GM12878 (cell line): ENCODE results near the gene SNRPA1. TPM values are rescaled to one million over a fixed set of nuclear protein-coding genes. Genes with fewer than 3 reads are reported as not detected.
A peak's percentile ranks its signal among the peaks of the same experiment; 100 is the strongest.

Source experiments
- ATAC-seq: fragments of 200-7000 bp; cut with Tn5 transposase; 3 replicates; pipeline ENCODE4 v1.9.1; 2020; ENCODE audit warnings: mild to moderate bottlenecking, moderate library complexity
- BruUV-seq: library from RNA; stranded (reverse); fragments of 400-500 nt; replicated peaks from 2 replicates; lab custom pipeline; 2021; lab: Mats Ljungman, UMichigan
- CTCF ChIA-PET: fragments of 300-600 bp; sonication (Branson Sonifier 250); formaldehyde crosslinking; extraction: SDS; loops from one replicate; lab custom pipeline; 2021; ENCODE audit warnings: inconsistent platforms; lab: Yijun Ruan, JAX
- POLR2A ChIA-PET: fragments of 350-600 bp; formaldehyde crosslinking; extraction: SDS; loops from one replicate; lab custom pipeline; 2021; ENCODE audit warnings: inconsistent platforms; lab: Charles Lee
- RAD21 ChIA-PET: fragments of 300-600 bp; sonication (Branson Sonifier 250); formaldehyde crosslinking; loops from one replicate; lab custom pipeline; 2023; ENCODE audit warnings: antibody characterized with exemption; ENCODE audit not compliant: unreplicated experiment; lab: Charles Lee
- SMC1A ChIA-PET: fragments of 300-600 bp; sonication (Branson Sonifier 250); formaldehyde crosslinking; loops from one replicate; lab custom pipeline; 2023; ENCODE audit not compliant: unreplicated experiment, uncharacterized antibody; lab: Charles Lee
- DNase-seq: peaks from one replicate; pipeline ENCODE4 v3.0.0-alpha.2; 2011; ENCODE audit warnings: low read depth, low spot score
- FAIRE-seq: peaks from 3 replicates; lab custom pipeline; 2011; peaks lifted over from hg19 to GRCh38; lab: Jason Lieb, UNC
- H2AFZ ChIP-seq: 2 replicates; pipeline ENCODE4 v1.6.0; 2011; ENCODE audit warnings: low read depth, low read length, control low read depth; ENCODE audit not compliant: control insufficient read depth
- H3K27ac ChIP-seq: 2 replicates; pipeline ENCODE4 v1.5.1; 2011; ENCODE audit warnings: control low read depth; ENCODE audit not compliant: control insufficient read depth, insufficient read depth
- H3K27me3 ChIP-seq, 2 experiments: replicated peaks in 1 of 2; 2 replicates each; pipeline versions ENCODE4 v1.6.0 to v1.6.1; 2011; ENCODE audit warnings: low read length in 1 of 2; ENCODE audit not compliant: control insufficient read depth in 2 of 2, insufficient read depth in 2 of 2
- H3K36me3 ChIP-seq, 2 experiments: 2 replicates each; pipeline ENCODE4 v1.5.1; 2011; ENCODE audit warnings: low read length in 1 of 2; ENCODE audit not compliant: control insufficient read depth in 2 of 2, insufficient read depth in 2 of 2
- H3K4me1 ChIP-seq: 2 replicates; pipeline ENCODE4 v1.6.1; 2011; ENCODE audit warnings: mild to moderate bottlenecking, low read length, moderate library complexity, mixed read lengths; ENCODE audit not compliant: control insufficient read depth, insufficient read depth
- H3K4me2 ChIP-seq: 2 replicates; pipeline ENCODE4 v1.6.0; 2011; ENCODE audit warnings: control low read depth; ENCODE audit not compliant: control insufficient read depth, insufficient read depth
- H3K4me3 ChIP-seq: fragments of 200-600 bp; sonication (generic); 2 replicates; pipeline ENCODE4 v1.5.1; 2016
- H3K79me2 ChIP-seq: 2 replicates; pipeline ENCODE4 v1.6.0; 2011; ENCODE audit warnings: low read length; ENCODE audit not compliant: control insufficient read depth, insufficient read depth
- H3K9ac ChIP-seq: 2 replicates; pipeline ENCODE4 v1.8.0; 2011; ENCODE audit warnings: low read length, control low read depth, mixed read lengths; ENCODE audit not compliant: control insufficient read depth, insufficient read depth
- H3K9me3 ChIP-seq: replicated peaks from 3 replicates; pipeline ENCODE4 v1.5.1; 2011; ENCODE audit warnings: mild to moderate bottlenecking, low read length; ENCODE audit not compliant: control insufficient read depth, insufficient read depth
- H4K20me1 ChIP-seq: 2 replicates; pipeline ENCODE4 v1.6.0; 2011; ENCODE audit not compliant: control insufficient read depth, insufficient read depth
- BCL11A ChIP-seq: IDR thresholded peaks from 2 replicates; pipeline ENCODE4 v1.6.1; 2011; ENCODE audit warnings: low read depth, low read length
- IKZF1 ChIP-seq: fragments of 450-650 bp; conservative IDR thresholded peaks from 2 replicates; pipeline ENCODE4 v1.6.1; 2017; ENCODE audit warnings: antibody characterized with exemption, mild to moderate bottlenecking
- MLLT1 ChIP-seq: fragments of 450-650 bp; IDR thresholded peaks from 2 replicates; pipeline ENCODE4 v1.6.1; 2016; ENCODE audit warnings: mild to moderate bottlenecking
- MYC ChIP-seq: IDR thresholded peaks from 2 replicates; pipeline ENCODE4 v1.6.1; 2011; ENCODE audit warnings: mild to moderate bottlenecking, low read length, moderate library complexity, inconsistent platforms; ENCODE audit not compliant: insufficient read depth, insufficient replicate concordance, insufficient read length, severe bottlenecking
- NFXL1 ChIP-seq: fragments of 450-650 bp; IDR thresholded peaks from 2 replicates; pipeline ENCODE4 v1.6.1; 2017; ENCODE audit warnings: antibody characterized with exemption, mild to moderate bottlenecking, borderline replicate concordance
- NFYB ChIP-seq: IDR thresholded peaks from 2 replicates; pipeline ENCODE4 v1.6.1; 2011; ENCODE audit warnings: low read depth, mild to moderate bottlenecking, low read length, improper control_type of control experiment, moderate library complexity; ENCODE audit not compliant: insufficient read depth
- NKRF ChIP-seq: fragments of 450-650 bp; conservative IDR thresholded peaks from 2 replicates; pipeline ENCODE4 v1.6.1; 2017; ENCODE audit warnings: mild to moderate bottlenecking, moderate library complexity
- RAD51 ChIP-seq: fragments of 450-650 bp; IDR thresholded peaks from 2 replicates; pipeline ENCODE4 v1.6.1; 2016; ENCODE audit warnings: moderate library complexity, mild to moderate bottlenecking, inconsistent platforms
- SMC3 ChIP-seq: IDR thresholded peaks from 2 replicates; pipeline ENCODE4 v1.6.1; 2011; ENCODE audit warnings: low read length, improper control_type of control experiment, borderline replicate concordance
- TBL1XR1 ChIP-seq: IDR thresholded peaks from 2 replicates; pipeline ENCODE4 v1.6.1; 2012; ENCODE audit warnings: low read depth, low read length, improper control_type of control experiment
- USF2 ChIP-seq: IDR thresholded peaks from 2 replicates; pipeline ENCODE4 v1.6.1; 2011; ENCODE audit warnings: low read depth, low read length, improper control_type of control experiment, borderline replicate concordance
- ZBTB11 ChIP-seq: fragments of 450-650 bp; formaldehyde crosslinking; IDR thresholded peaks from 2 replicates; pipeline ENCODE4 v1.5.0; 2022; ENCODE audit warnings: mild to moderate bottlenecking, missing genetic modification characterization
- WGBS: methylation state at CpG from one replicate; pipeline ENCODE4 v1.1.6; 2016; ENCODE audit warnings: low lambda C conversion rate; ENCODE audit not compliant: insufficient replicate concordance, insufficient coverage; ENCODE audit errors: missing lambda C conversion rate; 5-methylcytosine and 5-hydroxymethylcytosine counted together
- in situ Hi-C: fragments of 300-500 bp; cut with MboI; formaldehyde crosslinking; loops from 9 replicates; pipeline ENCODE4 v1.14.3; 2018; ENCODE audit warnings: mixed read lengths
- intact Hi-C: fragments of 100-400 bp; cut with micrococcal nuclease; formaldehyde crosslinking; loops from one replicate; pipeline ENCODE4 v1.14.2; 2022; ENCODE audit not compliant: unreplicated experiment
- polyA plus RNA-seq, 11 experiments: library from polyadenylated mRNA; depleted of rRNA in 4 of 11; unstranded in 6 of 11; stranded (reverse) in 5 of 11; fragments of >200 nt; fragmentation: Nextera tagmentation in 4 of 11; fragmentation: Illumina TruSeq in 1 of 11; extraction: Ambion mirVana in 4 of 11; extraction: Trizol in 1 of 11; gene quantifications; 1 replicate in 1 of 11; 2 replicates in 10 of 11; pipeline versions ENCODE4 v1.2.1 to v1.2.3, GENCODE V29; 2011 to 2016; ENCODE audit warnings: inconsistent platforms in 2 of 11, missing spikeins in 2 of 11, low read depth in 1 of 11
- total RNA-seq, 4 experiments: library from RNA; depleted of rRNA in 3 of 4; stranded (reverse); fragments of >200 nt in 3 of 4; fragmentation: Illumina TruSeq in 1 of 4; extraction: Trizol in 1 of 4; gene quantifications; 2 replicates each; pipeline versions ENCODE4 v1.2.1 to v1.2.3, GENCODE V29; 2013 to 2021

The SNRPA1 gene
- total and polyA plus RNA-seq, 10 of the 15 experiments (the other 5 are each of a cell fraction or from before 2014, with no cell fraction given), result 59.9 to 267 (median 161) TPM

- intact Hi-C loops (loop anchor here (2.0 kb wide), 2 partner anchors 63 to 125 kb away; no protein-coding TSS in a partner anchor), in situ Hi-C loops (no loop called here)
- no peaks in the 10 kb centered on the region for H3K36me3 ChIP-seq
- peak within 1 kb of the TSS; percentile 85 for H2AFZ ChIP-seq
- H3K27ac ChIP-seq, result peak within 1 kb of the TSS; percentile 43
- H3K79me2 ChIP-seq, result peaks cover 37% of the 10 kb centered on the region
- DNase-seq (peak; percentile 57), FAIRE-seq (no peak), ATAC-seq (peak; percentile 80)
- H3K9me3 ChIP-seq, result no peaks in the 10 kb centered on the region
- ChIA-PET SMC1A (interaction anchor here (0.6 to 3.2 kb wide), 13 partner anchors 10 to 229 kb away, joined by 3 to 23 read pairs (median 4); no protein-coding TSS in a partner anchor), POLR2A (interaction anchor here (0.6 to 1.7 kb wide), 18 partner anchors 9 to 1686 kb away, joined by 3 to 10 read pairs (median 4); partner anchors contain the start of gene SNRPA1), RAD21 (interaction anchor here (0.8 to 2.4 kb wide), 25 partner anchors 8 to 329 kb away, joined by 3 to 19 read pairs (median 4); no protein-coding TSS in a partner anchor), CTCF (interaction anchor here (0.6 to 6.5 kb wide), 16 partner anchors 10 to 236 kb away, joined by 3 to 47 read pairs (median 4); no protein-coding TSS in a partner anchor)
- BruUV-seq, result TSS peak; percentile 82
- H4K20me1 ChIP-seq, result no peaks in the 10 kb centered on the region
- peak within 1 kb of the TSS; percentile 91 for H3K4me3 ChIP-seq
- peak within 1 kb of the TSS; percentile 95 for H3K4me2 ChIP-seq
- H3K4me1 ChIP-seq, result no peaks in the 10 kb centered on the region; the same call in 1 of the 2 replicates
- peak within 1 kb of the TSS; percentile 69 for H3K9ac ChIP-seq
- H3K27me3 ChIP-seq, result no peaks in the 10 kb centered on the region
- 1% methylated on average over 102 of the region's 108 CpGs for whole genome bisulfite sequencing
- TF ChIP-seq BCL11A (0 out of 2 replicates have a peak, but pooled peaks have one; percentile 26), USF2 (peak; percentile 54), MLLT1 (0 out of 2 replicates have a peak, but pooled peaks have one; percentile 11), NFXL1 (0 out of 2 replicates have a peak, but pooled peaks have one; percentile 43), NFYB (peak; percentile 80; the same call in 1 of the 2 replicates), SMC3 (0 out of 2 replicates have a peak, but pooled peaks have one; percentile 3), ZBTB11 (no peak), IKZF1 (peak; percentile 92), MYC (peak; percentile 38), TBL1XR1 (no peak), NKRF (peak; percentile 78), RAD51 (0 out of 2 replicates have a peak, but pooled peaks have one; percentile 30)
These were observed 42.9 kb downstream of the SNRPA1 start, which contains the start of gene CHSY1 for GRCh38 chr15:101251830-101252820. CHSY1 (minus strand) TSS chr15:101252048; CDS start chr15:101251456, 592 bp downstream.
